Heart left ventricle (tissue), 16 donors: ENCODE results near the gene LAD1. TPM values are rescaled to one million over a fixed set of nuclear protein-coding genes. Genes with fewer than 3 reads are reported as not detected.

Source experiments
- ATAC-seq, 4 donors: fragments of 200-7000 bp; cut with Tn5 transposase; one replicate each; pipeline ENCODE4 v1.9.1; 2020 to 2022; ENCODE audit warnings: moderate library complexity in 4 of 4, mild to moderate bottlenecking in 3 of 4, moderate number of reproducible peaks in 1 of 4
- DNase-seq, 5 donors: peaks; one replicate each; pipeline ENCODE4 v3.0.0-alpha.2; 2020
- H3K27ac ChIP-seq, 12 donors: fragments of 200-600 bp; sonication (generic) in 4 of 12; one replicate each; pipeline versions ENCODE4 v1.5.0 to v1.8.0; 2016 to 2022; ENCODE audit warnings: mild to moderate bottlenecking in 2 of 12
- H3K27me3 ChIP-seq, 9 donors: fragments of 200-600 bp; sonication (generic) in 2 of 9; one replicate each; pipeline versions ENCODE4 v1.5.1 to v1.8.0; 2016 to 2022; ENCODE audit warnings: mild to moderate bottlenecking in 3 of 9
- H3K36me3 ChIP-seq, 9 donors: fragments of 200-600 bp; sonication (generic) in 2 of 9; one replicate each; pipeline versions ENCODE4 v1.5.0 to v1.8.0; 2018 to 2022; ENCODE audit warnings: mild to moderate bottlenecking in 2 of 9
- H3K4me1 ChIP-seq, 12 donors: fragments of 200-600 bp; sonication (generic) in 4 of 12; one replicate each; pipeline versions ENCODE4 v1.5.0 to v1.8.0; 2016 to 2022; ENCODE audit warnings: mild to moderate bottlenecking in 3 of 12
- H3K4me3 ChIP-seq, 12 donors: fragments of 200-600 bp; sonication (generic) in 4 of 12; one replicate each; pipeline versions ENCODE4 v1.5.0 to v1.8.0; 2017 to 2022; ENCODE audit warnings: mild to moderate bottlenecking in 9 of 12, moderate library complexity in 4 of 12
- H3K9me3 ChIP-seq, 12 donors: fragments of 200-600 bp; sonication (generic) in 4 of 12; one replicate each; pipeline versions ENCODE4 v1.5.0 to v1.8.0; 2016 to 2022; ENCODE audit warnings: mild to moderate bottlenecking in 1 of 12
- CTCF ChIP-seq, 12 donors: fragments of 200-600 bp; sonication (generic) in 4 of 12; IDR thresholded peaks; one replicate each; pipeline versions ENCODE4 v1.5.0 to v1.8.0; 2018 to 2022; ENCODE audit warnings: antibody characterized with exemption in 12 of 12, mild to moderate bottlenecking in 5 of 12
- POLR2A ChIP-seq, 2 donors: fragments of 450-650 bp; IDR thresholded peaks; one replicate each; pipeline ENCODE4 v1.6.1; 2017; ENCODE audit warnings: antibody characterized with exemption in 2 of 2, mild to moderate bottlenecking in 2 of 2, moderate library complexity in 2 of 2
- WGBS, 4 donors: extraction: QIAGEN DNeasy Blood & Tissue Kit in 2 of 4; methylation state at CpG; one replicate each; pipeline versions ENCODE4 v1.1.5 to v1.1.7; 2013 to 2018; 5-methylcytosine and 5-hydroxymethylcytosine counted together
- intact Hi-C, 10 donors: fragments of 100-400 bp; cut with DNase I; formaldehyde crosslinking; loops; one replicate each; pipeline versions ENCODE4 v1.11.1 to v1.14.2; 2022
- polyA plus RNA-seq, 2 donors: library from polyadenylated mRNA; stranded (reverse); fragments of 200-250 nt; gene quantifications; one replicate each; pipeline ENCODE4 v1.2.3, GENCODE V29; 2013
- total RNA-seq, 9 donors: library from RNA; depleted of rRNA in 2 of 9; stranded (reverse); fragments of >200 nt in 2 of 9; fragmentation: NEBNext Ultra II Directional in 3 of 9; extraction: Animal tissue kit (Norgen Biotek cat#: 25700) in 3 of 9; gene quantifications; one replicate each; pipeline versions ENCODE4 v1.1.0 to v1.2.4, GENCODE V29; 2016 to 2023
- donor health status: ischemic (EF 13 %, LVEDD 7.1; RV severe dilation, severe dysfunction).
- donor health status: healthy with polysubstance abuse.
- donor health status: DM: no; HTN: yes; CAD: no.
- donor health status: DM: no; HTN: no; CAD: no.
- donor health status: ischemic (EF 25% LVEDD 6.9; RV normal size, moderate dysfunction).
- donor health status: ischemic (EF 25% LVEDD 5.7; RV mildly dilated, moderate dysfunction).
- donor health status: healthy.
- donor health status: DM: yes; HTN: yes; CAD: no.
- donor health status: ischemic (EF 35%, LVEDD 5.7; RV mildly dilated, moderate dysfunction).
- donor health status: nonischemic (EF 11% LVEDD 7.7; RV severe dilation, severe dysfunction).
- donor health status: DM: yes; HTN: yes; CAD: no.
- donor health status: PGD.
- donor health status: ischemic (EF 29% LVEDD 5.4; RV normal size, mild dysfunction).
- donor health status: nonischemic (EF 23%, LVEDD 6.1; RV moderate dilation, normal function).

LAD1 gene
- total and polyA plus RNA-seq, 11 donors, result 2.0 to 99.2 (median 6.9) TPM

- no peaks in the 10 kb centered on the region for H3K27me3 ChIP-seq
- intact Hi-C loops, result loop anchor here in 6 of 10 donors (5.0 kb wide), 3 partner anchors 33 to 68 kb away; no protein-coding TSS in a partner anchor
- 59 to 74% (median 69%) methylated on average over 4 of the region's 4 CpGs for WGBS, 4 donors
- no peaks in the 10 kb centered on the region for H3K36me3 ChIP-seq
- H3K4me3 ChIP-seq, result no peak overlapping the region
- H3K9me3 ChIP-seq, result peaks cover 0 to 5% (median 0%) of the 10 kb centered on the region in 12 donors
- TF ChIP-seq POLR2A (IDR thresholded peaks at IDR 0.05) (no peak), CTCF (IDR thresholded peaks at IDR 0.05) (no peak)
- peaks cover 9 to 23% (median 14%) of the 10 kb centered on the region in 12 donors for H3K4me1 ChIP-seq
- no peak for ATAC-seq
- no peak overlapping the region for H3K27ac ChIP-seq
- no peak for DNase-seq
Observed at GRCh38 chr1:201444792-201445191, 45.7 kb upstream of the LAD1 start.

GRCh38 chr1:201443747-201444146, 44.6 kb upstream of the LAD1 start:
- Histone ChIP-seq H3K9me3 (peaks cover 0 to 5% (median 0%) of the 10 kb centered on the region in 12 donors), H3K27ac (no peak overlapping the region), H3K27me3 (no peaks in the 10 kb centered on the region), H3K4me3 (no peak overlapping the region), H3K4me1 (peaks cover 5 to 13% (median 10%) of the 10 kb centered on the region in 12 donors), H3K36me3 (no peaks in the 10 kb centered on the region)
- DNase-seq, result no peak
- intact Hi-C loops, result loop anchor here in 1 of 10 donors (5.0 kb wide), 1 partner anchor 34 kb away; no protein-coding TSS in a partner anchor
- TF ChIP-seq POLR2A (IDR thresholded peaks at IDR 0.05), result no peak
- TF ChIP-seq CTCF (IDR thresholded peaks at IDR 0.05), result no peak
- ATAC-seq, result no peak
- WGBS, 4 donors, result 95 to 97% (median 96%) methylated on average over 7 of the region's 7 CpGs

DNA sequence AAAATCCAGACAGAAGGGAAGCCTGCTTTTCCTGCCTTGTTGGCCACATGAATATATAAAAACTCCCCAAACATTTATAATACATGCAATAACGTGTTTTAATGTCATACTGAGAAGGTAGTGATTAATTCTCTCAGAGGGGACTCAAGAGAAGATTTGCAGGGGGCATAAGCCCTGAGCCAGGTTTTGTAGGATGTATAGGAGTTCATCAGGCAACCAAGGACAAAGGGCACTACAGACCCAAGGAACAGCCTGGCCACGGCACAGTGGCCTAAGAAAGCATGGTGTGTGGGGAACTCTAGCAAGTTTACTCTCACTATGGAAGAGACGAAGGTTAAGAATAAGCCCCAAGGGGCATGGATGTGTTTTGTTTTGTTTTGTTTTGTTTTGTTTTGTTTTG, 37.8 kb upstream of the LAD1 start:
- 76 to 89% (median 84%) methylated on average over 3 of the region's 3 CpGs for WGBS, 4 donors
- DNase-seq (no peak), ATAC-seq (no peak)
- Histone ChIP-seq H3K4me3 (no peak overlapping the region), H3K4me1 (peaks cover 0 to 11% (median 5%) of the 10 kb centered on the region in 12 donors), H3K36me3 (no peaks in the 10 kb centered on the region), H3K9me3 (peaks cover 0 to 5% (median 0%) of the 10 kb centered on the region in 12 donors), H3K27ac (no peak overlapping the region), H3K27me3 (no peaks in the 10 kb centered on the region)
- TF ChIP-seq CTCF (IDR thresholded peaks at IDR 0.05), result no peak
- no peak for TF ChIP-seq POLR2A (IDR thresholded peaks at IDR 0.05)
- intact Hi-C loops, result loop anchor here in 1 of 10 donors (5.0 kb wide), 1 partner anchor 40 kb away; no protein-coding TSS in a partner anchor

DNA sequence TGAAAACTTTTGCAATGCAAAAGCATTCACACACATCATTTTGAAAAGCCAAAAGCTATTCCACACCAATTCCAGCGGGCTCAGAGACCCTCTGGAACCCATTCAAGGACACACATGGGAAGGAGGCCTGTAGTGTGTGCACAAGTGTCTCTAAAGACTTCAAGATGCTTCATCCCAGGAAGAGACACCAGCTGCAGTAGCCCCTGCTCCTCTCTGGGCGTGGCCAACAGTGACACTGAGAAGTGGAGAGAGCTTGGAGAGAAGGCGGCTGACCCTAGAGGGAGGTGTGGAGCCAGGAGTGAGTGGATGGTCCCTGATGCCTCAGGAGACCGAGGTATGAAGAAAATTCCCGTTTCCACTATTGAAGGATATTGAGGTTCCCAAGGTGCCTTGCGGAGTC, 37.3 kb upstream of the LAD1 start:
- 55 to 71% (median 61%) methylated on average over 6 of the region's 6 CpGs for WGBS, 4 donors
- ATAC-seq, result peak in 3 of 4 donors; percentile 31 to 52 (median 39)

More for the DNA sequence above, 37.3 kb upstream of the LAD1 start:
- no peak overlapping the region for H3K4me3 ChIP-seq
- no peaks in the 10 kb centered on the region for H3K36me3 ChIP-seq
- H3K4me1 ChIP-seq, result peaks cover 0 to 11% (median 5%) of the 10 kb centered on the region in 12 donors
- peaks cover 0 to 4% (median 0%) of the 10 kb centered on the region in 12 donors for H3K9me3 ChIP-seq
- intact Hi-C loops, result loop anchor here in 1 of 10 donors (5.0 kb wide), 1 partner anchor 41 kb away; no protein-coding TSS in a partner anchor
- no peaks in the 10 kb centered on the region for H3K27me3 ChIP-seq
- no peak for DNase-seq
- no peak overlapping the region for H3K27ac ChIP-seq
- TF ChIP-seq POLR2A (IDR thresholded peaks at IDR 0.05), result no peak
- peak in 1 of 12 donors; percentile 6 for TF ChIP-seq CTCF (IDR thresholded peaks at IDR 0.05)
